Neural cell (in vitro differentiated cells): Measurements from ENCODE around the gene STK10. TPM values are rescaled to one million over a fixed set of nuclear protein-coding genes. Genes with fewer than 3 reads are reported as not detected.

Source experiments
- H2AFZ ChIP-seq: fragments of 200-600, 300-800 bp; sonication (generic), shearing (Covaris generic); 2 replicates; pipeline ENCODE4 v1.6.0; 2014; ENCODE audit warnings: low read depth, mild to moderate bottlenecking, antibody characterized with exemption, low read length, moderate library complexity
- H3F3A ChIP-seq: fragments of 200-600 bp; shearing (Covaris generic); 2 replicates; pipeline ENCODE4 v1.6.1; 2016; ENCODE audit warnings: mild to moderate bottlenecking, moderate library complexity, mixed read lengths, antibody characterized with exemption, low read length; ENCODE audit not compliant: insufficient read depth, poor library complexity, severe bottlenecking
- H3K27ac ChIP-seq: fragments of 200-600, 300-800 bp; sonication (generic), shearing (Covaris generic); 2 replicates; pipeline ENCODE4 v1.5.1; 2014; ENCODE audit warnings: mild to moderate bottlenecking, low read length, moderate library complexity
- H3K27me3 ChIP-seq: fragments of 300-800, 200-600 bp; sonication (generic), shearing (Covaris generic); 2 replicates; pipeline ENCODE4 v1.6.0; 2014; ENCODE audit warnings: mild to moderate bottlenecking, low read depth, low read length, moderate library complexity; ENCODE audit not compliant: insufficient read depth
- H3K36me3 ChIP-seq: fragments of 300-800, 200-600 bp; sonication (generic), shearing (Covaris generic); 2 replicates; pipeline ENCODE4 v1.5.1; 2014; ENCODE audit warnings: mild to moderate bottlenecking, antibody characterized with exemption, low read length, moderate library complexity; ENCODE audit not compliant: insufficient read depth
- H3K4me2 ChIP-seq: fragments of 300-800, 200-600 bp; sonication (generic), shearing (Covaris generic); 2 replicates; pipeline ENCODE4 v1.6.0; 2014; ENCODE audit warnings: mild to moderate bottlenecking, low read length
- H3K4me3 ChIP-seq: fragments of 300-800, 200-600 bp; sonication (generic), shearing (Covaris generic); 2 replicates; pipeline ENCODE4 v1.5.1; 2014; ENCODE audit warnings: mild to moderate bottlenecking, low read length, moderate library complexity
- H3K79me2 ChIP-seq: fragments of 200-600 bp; shearing (Covaris generic); replicated peaks from 2 replicates; pipeline ENCODE4 v1.6.0; 2014; ENCODE audit warnings: mild to moderate bottlenecking, low read length, moderate library complexity; ENCODE audit not compliant: insufficient read depth
- H3K9ac ChIP-seq: fragments of 300-800, 200-600 bp; sonication (generic), shearing (Covaris generic); 2 replicates; pipeline ENCODE4 v1.6.1; 2016; ENCODE audit warnings: mild to moderate bottlenecking, low read length, mixed read lengths
- H3K9me2 ChIP-seq: fragments of 200-600 bp; shearing (Covaris generic); 2 replicates; pipeline ENCODE4 v1.6.1; 2016; ENCODE audit warnings: mild to moderate bottlenecking, low read length, mixed read lengths; ENCODE audit not compliant: insufficient read depth
- H3K9me3 ChIP-seq: fragments of 200-600, 300-800 bp; sonication (generic), shearing (Covaris generic); 2 replicates; pipeline ENCODE4 v1.6.1; 2016; ENCODE audit warnings: mild to moderate bottlenecking, mixed run types, low read length, moderate library complexity, mixed read lengths
- H4K20me1 ChIP-seq: fragments of 200-600 bp; shearing (Covaris generic); 2 replicates; pipeline ENCODE4 v1.6.1; 2016; ENCODE audit warnings: mild to moderate bottlenecking, mixed run types; ENCODE audit not compliant: insufficient read depth
- CTCF ChIP-seq: fragments of 450-650 bp; IDR thresholded peaks from 2 replicates; pipeline ENCODE4 v1.5.1; 2014; ENCODE audit warnings: antibody characterized with exemption, mild to moderate bottlenecking, moderate library complexity; ENCODE audit not compliant: poor library complexity, severe bottlenecking
- EP300 ChIP-seq: fragments of 450-650 bp; conservative IDR thresholded peaks from 2 replicates; pipeline ENCODE4 v1.6.1; 2014; ENCODE audit warnings: antibody characterized with exemption, mild to moderate bottlenecking, moderate library complexity; ENCODE audit not compliant: poor library complexity, severe bottlenecking
- EZH2 ChIP-seq: fragments of 200-600, 300-800 bp; shearing (Covaris generic), sonication (generic); IDR thresholded peaks from 2 replicates; pipeline ENCODE4 v1.6.1; 2014; ENCODE audit warnings: antibody characterized with exemption, low read length, borderline replicate concordance, mild to moderate bottlenecking; ENCODE audit not compliant: insufficient read depth, poor library complexity, severe bottlenecking
- MXI1 ChIP-seq: fragments of 450-650 bp; conservative IDR thresholded peaks from 2 replicates; pipeline ENCODE4 v1.6.1; 2014; ENCODE audit warnings: antibody characterized with exemption, mild to moderate bottlenecking; ENCODE audit not compliant: poor library complexity, severe bottlenecking
- POLR2AphosphoS5 ChIP-seq: IDR thresholded peaks from 2 replicates; pipeline ENCODE4 v1.6.1; 2012
- RAD21 ChIP-seq: fragments of 450-650 bp; conservative IDR thresholded peaks from 2 replicates; pipeline ENCODE4 v1.6.1; 2014; ENCODE audit warnings: antibody characterized with exemption, mild to moderate bottlenecking, moderate library complexity
- SMC3 ChIP-seq: fragments of 450-650 bp; conservative IDR thresholded peaks from 2 replicates; pipeline ENCODE4 v1.6.1; 2014; ENCODE audit warnings: antibody characterized with exemption, mild to moderate bottlenecking, moderate library complexity; ENCODE audit not compliant: poor library complexity
- TAF1 ChIP-seq: IDR thresholded peaks from 2 replicates; pipeline ENCODE4 v1.6.1; 2012; ENCODE audit warnings: low read depth
- polyA plus RNA-seq: library from polyadenylated mRNA; depleted of rRNA; stranded (reverse); fragments of >200 nt; gene quantifications from 2 replicates; pipeline ENCODE4 v1.2.3, GENCODE V29; 2014
- TF ChIP-seq, protein P1 (sequence below): IDR thresholded peaks from 2 replicates; pipeline ENCODE4 v1.6.1; 2012; ENCODE audit warnings: borderline replicate concordance

The STK10 gene
- polyA plus RNA-seq, 1 donor from 2014 or later = 8.2 TPM

DNA sequence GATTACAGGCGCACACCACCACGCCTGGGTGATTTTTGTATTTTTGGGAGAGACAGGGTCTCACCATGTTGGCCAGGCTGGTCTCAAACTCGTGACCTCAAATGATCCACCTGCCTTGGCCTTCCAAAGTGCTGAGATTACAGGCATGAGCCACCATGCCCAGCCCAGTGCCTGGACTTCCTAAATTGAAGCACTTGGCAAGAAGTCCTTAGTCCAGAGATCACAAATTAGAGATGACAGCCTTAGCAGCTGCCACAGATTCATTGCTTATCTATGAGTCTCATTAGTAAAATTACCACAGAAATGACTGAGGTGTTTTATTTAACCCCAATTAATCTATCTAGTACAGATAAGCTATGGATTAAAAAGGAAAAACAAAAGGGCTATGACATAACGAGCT, 25.1 kb upstream of the STK10 start:
- Histone ChIP-seq H3K4me3 (no peak overlapping the region), H3K4me2 (no peak overlapping the region), H2AFZ (no peak overlapping the region), H3K79me2 (peaks cover 24% of the 10 kb centered on the region), H3K9ac (no peak overlapping the region), H3F3A (no peaks in the 10 kb centered on the region), H3K27me3 (no peaks in the 10 kb centered on the region), H3K36me3 (no peaks in the 10 kb centered on the region), H3K9me2 (no peaks in the 10 kb centered on the region), H3K27ac (no peak overlapping the region), H4K20me1 (no peaks in the 10 kb centered on the region), H3K9me3 (no peaks in the 10 kb centered on the region)
- TF ChIP-seq EP300 (no peak), CTCF (no peak), EZH2 (no peak), POLR2AphosphoS5 (no peak), SMC3 (no peak), TAF1 (no peak), MXI1 (no peak), RAD21 (no peak)
- TF ChIP-seq, protein P1, sequence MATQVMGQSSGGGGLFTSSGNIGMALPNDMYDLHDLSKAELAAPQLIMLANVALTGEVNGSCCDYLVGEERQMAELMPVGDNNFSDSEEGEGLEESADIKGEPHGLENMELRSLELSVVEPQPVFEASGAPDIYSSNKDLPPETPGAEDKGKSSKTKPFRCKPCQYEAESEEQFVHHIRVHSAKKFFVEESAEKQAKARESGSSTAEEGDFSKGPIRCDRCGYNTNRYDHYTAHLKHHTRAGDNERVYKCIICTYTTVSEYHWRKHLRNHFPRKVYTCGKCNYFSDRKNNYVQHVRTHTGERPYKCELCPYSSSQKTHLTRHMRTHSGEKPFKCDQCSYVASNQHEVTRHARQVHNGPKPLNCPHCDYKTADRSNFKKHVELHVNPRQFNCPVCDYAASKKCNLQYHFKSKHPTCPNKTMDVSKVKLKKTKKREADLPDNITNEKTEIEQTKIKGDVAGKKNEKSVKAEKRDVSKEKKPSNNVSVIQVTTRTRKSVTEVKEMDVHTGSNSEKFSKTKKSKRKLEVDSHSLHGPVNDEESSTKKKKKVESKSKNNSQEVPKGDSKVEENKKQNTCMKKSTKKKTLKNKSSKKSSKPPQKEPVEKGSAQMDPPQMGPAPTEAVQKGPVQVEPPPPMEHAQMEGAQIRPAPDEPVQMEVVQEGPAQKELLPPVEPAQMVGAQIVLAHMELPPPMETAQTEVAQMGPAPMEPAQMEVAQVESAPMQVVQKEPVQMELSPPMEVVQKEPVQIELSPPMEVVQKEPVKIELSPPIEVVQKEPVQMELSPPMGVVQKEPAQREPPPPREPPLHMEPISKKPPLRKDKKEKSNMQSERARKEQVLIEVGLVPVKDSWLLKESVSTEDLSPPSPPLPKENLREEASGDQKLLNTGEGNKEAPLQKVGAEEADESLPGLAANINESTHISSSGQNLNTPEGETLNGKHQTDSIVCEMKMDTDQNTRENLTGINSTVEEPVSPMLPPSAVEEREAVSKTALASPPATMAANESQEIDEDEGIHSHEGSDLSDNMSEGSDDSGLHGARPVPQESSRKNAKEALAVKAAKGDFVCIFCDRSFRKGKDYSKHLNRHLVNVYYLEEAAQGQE = no peak

- Histone ChIP-seq H3K9me2 (no peaks in the 10 kb centered on the region), H3K4me2 (no peak overlapping the region), H3K79me2 (peaks cover 16% of the 10 kb centered on the region), H3K27ac (no peak overlapping the region), H2AFZ (no peak overlapping the region), H3K9me3 (no peaks in the 10 kb centered on the region), H3F3A (no peaks in the 10 kb centered on the region), H3K4me3 (no peak overlapping the region), H3K9ac (no peak overlapping the region), H3K36me3 (no peaks in the 10 kb centered on the region), H3K27me3 (no peaks in the 10 kb centered on the region), H4K20me1 (no peaks in the 10 kb centered on the region)
- no peak for TF ChIP-seq SMC3
- no peak for TF ChIP-seq TAF1
- TF ChIP-seq RAD21 = no peak
- no peak for TF ChIP-seq EZH2
- TF ChIP-seq MXI1 = no peak
- TF ChIP-seq, protein P1 = no peak
- no peak for TF ChIP-seq POLR2AphosphoS5
- TF ChIP-seq EP300 = no peak
- TF ChIP-seq CTCF = no peak
Measured at GRCh38 chr5:172211676-172212075, 23.7 kb upstream of the STK10 start.
